Heart left ventricle (tissue), 13 donors: ENCODE results near the gene DIP2C.

ENCODE experiments used
- POLR2A ChIP-seq, 2 donors: fragments of 450-650 bp; IDR thresholded peaks; one replicate each; pipeline ENCODE4 v1.6.1; 2017; ENCODE audit warnings: antibody characterized with exemption in 2 of 2, mild to moderate bottlenecking in 2 of 2, moderate library complexity in 2 of 2
- TF ChIP-seq, protein P1 (sequence below), 12 donors: fragments of 200-600 bp; sonication (generic) in 4 of 12; IDR thresholded peaks; one replicate each; pipeline versions ENCODE4 v1.5.0 to v1.8.0; 2018 to 2022; ENCODE audit warnings: antibody characterized with exemption in 12 of 12, mild to moderate bottlenecking in 5 of 12
- donor health status: ischemic (EF 13 %, LVEDD 7.1; RV severe dilation, severe dysfunction).
- donor health status: DM: no; HTN: yes; CAD: no.
- donor health status: DM: no; HTN: no; CAD: no.
- donor health status: ischemic (EF 25% LVEDD 6.9; RV normal size, moderate dysfunction).
- donor health status: ischemic (EF 25% LVEDD 5.7; RV mildly dilated, moderate dysfunction).
- donor health status: ischemic (EF 35%, LVEDD 5.7; RV mildly dilated, moderate dysfunction).
- donor health status: nonischemic (EF 11% LVEDD 7.7; RV severe dilation, severe dysfunction).
- donor health status: DM: yes; HTN: yes; CAD: no.
- donor health status: PGD.
- donor health status: ischemic (EF 29% LVEDD 5.4; RV normal size, mild dysfunction).
- donor health status: nonischemic (EF 23%, LVEDD 6.1; RV moderate dilation, normal function).

DNA sequence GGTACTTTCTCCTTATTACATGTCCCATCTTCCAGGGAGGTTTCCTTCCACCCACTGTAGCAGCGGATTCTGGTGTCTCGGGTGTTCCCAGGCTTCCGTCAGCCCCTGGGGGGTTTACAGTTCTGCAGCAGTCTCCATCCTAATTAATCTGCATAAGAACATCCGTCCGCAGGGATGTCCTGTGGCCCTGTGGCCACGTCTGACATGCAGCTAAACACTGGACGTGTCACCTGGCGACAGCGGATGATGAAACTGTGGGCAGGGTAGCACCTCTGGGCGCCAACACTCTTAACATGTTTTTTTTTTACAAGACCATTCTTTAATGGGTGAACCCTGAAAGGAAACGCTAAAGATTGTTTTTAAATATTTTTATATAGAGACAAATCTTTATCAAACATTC lies 58.2 kb downstream of the DIP2C start:
- TF ChIP-seq, protein P1, sequence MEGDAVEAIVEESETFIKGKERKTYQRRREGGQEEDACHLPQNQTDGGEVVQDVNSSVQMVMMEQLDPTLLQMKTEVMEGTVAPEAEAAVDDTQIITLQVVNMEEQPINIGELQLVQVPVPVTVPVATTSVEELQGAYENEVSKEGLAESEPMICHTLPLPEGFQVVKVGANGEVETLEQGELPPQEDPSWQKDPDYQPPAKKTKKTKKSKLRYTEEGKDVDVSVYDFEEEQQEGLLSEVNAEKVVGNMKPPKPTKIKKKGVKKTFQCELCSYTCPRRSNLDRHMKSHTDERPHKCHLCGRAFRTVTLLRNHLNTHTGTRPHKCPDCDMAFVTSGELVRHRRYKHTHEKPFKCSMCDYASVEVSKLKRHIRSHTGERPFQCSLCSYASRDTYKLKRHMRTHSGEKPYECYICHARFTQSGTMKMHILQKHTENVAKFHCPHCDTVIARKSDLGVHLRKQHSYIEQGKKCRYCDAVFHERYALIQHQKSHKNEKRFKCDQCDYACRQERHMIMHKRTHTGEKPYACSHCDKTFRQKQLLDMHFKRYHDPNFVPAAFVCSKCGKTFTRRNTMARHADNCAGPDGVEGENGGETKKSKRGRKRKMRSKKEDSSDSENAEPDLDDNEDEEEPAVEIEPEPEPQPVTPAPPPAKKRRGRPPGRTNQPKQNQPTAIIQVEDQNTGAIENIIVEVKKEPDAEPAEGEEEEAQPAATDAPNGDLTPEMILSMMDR (IDR thresholded peaks at IDR 0.05) = no peak
- TF ChIP-seq POLR2A (IDR thresholded peaks at IDR 0.05) = no peak
